GM13977 (cell line): Measurements from ENCODE around the gene ZNF888.

Source experiments
- DNase-seq: peaks from one replicate; pipeline ENCODE4 v3.0.0; 2012; ENCODE audit warnings: low spot score
- in situ Hi-C: fragments of 300-500 bp; cut with MboI; formaldehyde crosslinking; loops from one replicate; pipeline ENCODE4 v1.12.0; 2022; ENCODE audit warnings: low sequenced_read_pairs, low pct_unique_long_range_greater_than_20kb, mixed read lengths, inconsistent platforms; ENCODE audit not compliant: unreplicated experiment
- TF ChIP-seq, protein P1 (sequence below): IDR thresholded peaks from 2 replicates; pipeline ENCODE4 v1.5.1; 2012; ENCODE audit warnings: mild to moderate bottlenecking, control low read depth; ENCODE audit not compliant: insufficient read depth; ENCODE audit errors: extremely low read depth, missing control alignments

ZNF888 gene

DNA sequence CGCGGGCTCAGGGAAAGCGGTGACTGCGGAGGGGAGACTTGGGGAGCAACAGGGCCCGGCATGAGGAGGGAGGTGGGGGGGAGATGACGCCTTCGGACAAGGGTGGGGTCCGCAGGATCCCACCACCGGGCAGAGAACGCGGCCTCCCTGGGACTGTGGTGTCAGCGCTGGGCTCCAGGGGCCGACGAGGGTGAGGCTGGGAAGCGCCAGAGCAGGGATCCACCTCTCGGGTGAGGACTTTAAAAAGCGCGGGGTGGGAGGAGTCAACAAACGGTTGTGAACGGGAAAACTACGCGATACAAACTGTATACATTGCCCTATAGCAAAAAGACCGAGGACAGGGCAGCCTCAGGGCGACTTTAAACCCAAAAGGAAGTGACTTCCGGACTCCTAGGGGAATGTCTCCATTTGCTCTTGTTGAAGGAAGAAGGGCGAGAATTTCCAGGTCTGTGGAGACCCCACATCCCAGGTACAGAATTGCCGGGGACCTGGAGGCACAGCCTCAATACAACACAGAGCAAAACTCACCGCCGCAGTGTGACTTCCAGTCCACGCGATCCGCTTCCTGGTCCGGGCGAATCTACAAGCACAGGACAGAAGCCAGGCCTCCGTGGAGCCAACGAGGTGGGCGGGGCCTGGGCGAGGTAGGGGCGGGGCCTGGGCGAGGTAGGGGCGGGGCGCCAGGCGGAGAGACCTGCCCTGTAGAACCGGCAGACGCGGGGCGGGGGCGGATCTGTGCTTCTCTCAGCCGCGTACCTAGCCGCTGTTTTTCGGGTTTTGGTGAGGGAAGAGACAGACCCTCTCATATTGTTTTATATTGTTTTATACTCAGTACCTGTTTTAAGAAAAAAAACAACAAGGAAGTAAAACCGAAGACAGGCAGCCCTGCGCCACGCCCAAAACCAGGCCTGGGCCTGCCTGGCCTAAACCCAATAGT is at the start of gene ZNF888:
Gene ZNF888, minus strand, starts transcription at position 588 of the 937 bp plus-strand sequence. CDS start 5,555 bp downstream, outside the sequence.
- DNase-seq: peak; percentile 90
- TF ChIP-seq, protein P1, sequence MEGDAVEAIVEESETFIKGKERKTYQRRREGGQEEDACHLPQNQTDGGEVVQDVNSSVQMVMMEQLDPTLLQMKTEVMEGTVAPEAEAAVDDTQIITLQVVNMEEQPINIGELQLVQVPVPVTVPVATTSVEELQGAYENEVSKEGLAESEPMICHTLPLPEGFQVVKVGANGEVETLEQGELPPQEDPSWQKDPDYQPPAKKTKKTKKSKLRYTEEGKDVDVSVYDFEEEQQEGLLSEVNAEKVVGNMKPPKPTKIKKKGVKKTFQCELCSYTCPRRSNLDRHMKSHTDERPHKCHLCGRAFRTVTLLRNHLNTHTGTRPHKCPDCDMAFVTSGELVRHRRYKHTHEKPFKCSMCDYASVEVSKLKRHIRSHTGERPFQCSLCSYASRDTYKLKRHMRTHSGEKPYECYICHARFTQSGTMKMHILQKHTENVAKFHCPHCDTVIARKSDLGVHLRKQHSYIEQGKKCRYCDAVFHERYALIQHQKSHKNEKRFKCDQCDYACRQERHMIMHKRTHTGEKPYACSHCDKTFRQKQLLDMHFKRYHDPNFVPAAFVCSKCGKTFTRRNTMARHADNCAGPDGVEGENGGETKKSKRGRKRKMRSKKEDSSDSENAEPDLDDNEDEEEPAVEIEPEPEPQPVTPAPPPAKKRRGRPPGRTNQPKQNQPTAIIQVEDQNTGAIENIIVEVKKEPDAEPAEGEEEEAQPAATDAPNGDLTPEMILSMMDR: no peak
- in situ Hi-C loops: no loop called here

DNA sequence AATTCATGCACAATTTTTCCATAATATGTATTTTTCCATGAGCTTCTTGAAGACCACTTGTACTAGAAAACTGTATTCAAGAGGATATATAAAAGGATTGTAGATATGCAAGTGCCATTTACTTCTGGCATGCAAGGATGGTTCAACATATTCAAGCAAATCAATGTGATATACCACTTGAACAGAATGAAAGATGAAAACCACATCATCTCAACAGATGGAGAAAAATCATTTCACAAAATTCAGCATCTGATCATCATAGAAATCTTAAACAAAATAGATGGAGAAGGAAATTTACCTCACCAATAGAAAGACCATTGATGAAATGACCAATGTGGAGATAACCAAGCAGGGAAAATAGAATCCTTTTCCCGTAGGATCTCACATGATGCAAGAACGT is 44.5 kb upstream of the ZNF888 start:
- DNase-seq: no peak
- in situ Hi-C loops: no loop called here
- TF ChIP-seq, protein P1: no peak

DNA sequence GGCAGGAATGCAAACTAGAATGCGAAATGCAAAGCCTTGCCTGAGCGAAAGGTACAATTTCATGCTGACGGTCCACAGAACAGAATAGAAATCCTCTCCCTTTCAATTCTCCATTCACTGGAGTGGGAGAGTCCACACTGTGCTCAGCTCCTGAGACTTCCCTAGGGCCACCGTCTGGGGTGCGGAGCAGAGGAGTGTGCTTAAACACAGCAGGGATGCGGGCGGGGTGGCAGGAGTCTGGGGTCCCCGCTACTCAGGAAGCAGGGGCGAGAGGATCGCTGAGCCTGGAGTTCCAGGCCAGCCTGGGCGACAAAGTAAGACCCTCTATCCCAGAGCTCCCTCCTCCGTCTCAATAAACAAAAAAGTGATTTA is 40.0 kb upstream of the ZNF888 start:
- in situ Hi-C loops: no loop called here
- DNase-seq: peak; percentile 17

DNA sequence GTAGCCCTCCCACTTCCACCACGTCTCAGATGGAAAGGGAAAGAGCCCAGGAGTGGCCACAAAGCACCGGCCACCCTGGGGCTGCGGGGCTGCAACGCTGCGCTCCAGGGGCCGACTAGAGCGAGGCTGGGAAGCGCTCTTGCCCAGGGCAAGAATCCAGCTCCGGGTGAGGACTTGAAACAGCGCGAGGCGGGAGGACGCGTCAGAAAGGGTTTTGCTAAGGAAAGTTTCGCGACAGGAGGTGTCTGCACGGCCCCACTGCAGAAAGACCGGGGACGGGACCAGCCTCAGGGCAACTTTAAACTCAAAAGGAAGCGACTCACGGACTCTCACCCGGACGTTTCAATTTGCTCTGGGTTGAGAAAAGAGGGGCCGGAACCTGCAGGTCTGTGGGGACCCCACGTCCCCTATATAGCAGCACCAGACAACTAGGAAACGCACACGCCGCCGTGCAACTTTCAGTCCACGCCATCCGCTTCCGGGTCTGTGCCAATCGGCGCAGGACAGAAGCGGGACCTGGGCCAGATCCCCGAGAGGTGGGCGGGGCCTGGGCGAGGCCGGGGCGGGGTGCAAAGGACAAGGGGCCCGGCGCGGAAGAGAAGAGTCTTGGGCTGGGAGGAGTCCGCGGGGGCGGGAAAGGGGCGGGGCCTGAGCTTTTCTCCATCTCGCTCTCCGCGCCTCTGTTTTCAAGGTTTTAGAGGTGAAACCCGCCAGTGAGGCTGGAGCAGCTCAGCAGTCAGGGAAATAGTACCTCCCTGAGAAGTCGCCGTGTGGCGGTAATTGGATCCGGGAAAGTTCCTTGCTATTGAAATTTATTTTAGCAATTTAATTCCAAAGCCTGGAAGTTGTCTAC is 39.4 kb upstream of the ZNF888 start, which contains the start of gene ZNF816:
Gene ZNF816, minus strand, starts transcription at position 488 of the 853 bp plus-strand sequence. CDS start 6,792 bp downstream, outside the sequence.
- in situ Hi-C loops: no loop called here
- peak; percentile 97 for DNase-seq
- TF ChIP-seq, protein P1: no peak

More for the DNA sequence above, 40.0 kb upstream of the ZNF888 start:
- TF ChIP-seq, protein P1: no peak

DNA sequence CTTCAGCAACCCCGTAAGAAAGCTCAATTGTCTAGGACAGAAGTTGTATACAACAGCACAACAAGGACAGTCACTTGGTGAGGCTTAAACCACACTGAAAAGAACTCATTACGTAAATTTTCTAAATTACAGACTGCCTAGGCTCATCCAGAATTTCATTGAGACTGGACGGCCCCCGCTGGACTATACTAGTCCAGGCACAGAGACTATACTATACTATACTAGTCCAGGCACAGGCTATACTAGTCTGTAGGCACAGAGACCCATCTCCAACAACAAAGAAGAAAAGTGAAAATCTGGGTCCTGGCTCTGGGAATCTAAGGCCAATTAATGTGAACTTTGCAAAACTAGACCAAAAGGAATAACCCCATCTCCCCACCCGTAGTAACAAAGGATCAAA is 38.8 kb upstream of the ZNF888 start:
- no peak for DNase-seq
- in situ Hi-C loops: no loop called here
- TF ChIP-seq, protein P1: no peak

DNA sequence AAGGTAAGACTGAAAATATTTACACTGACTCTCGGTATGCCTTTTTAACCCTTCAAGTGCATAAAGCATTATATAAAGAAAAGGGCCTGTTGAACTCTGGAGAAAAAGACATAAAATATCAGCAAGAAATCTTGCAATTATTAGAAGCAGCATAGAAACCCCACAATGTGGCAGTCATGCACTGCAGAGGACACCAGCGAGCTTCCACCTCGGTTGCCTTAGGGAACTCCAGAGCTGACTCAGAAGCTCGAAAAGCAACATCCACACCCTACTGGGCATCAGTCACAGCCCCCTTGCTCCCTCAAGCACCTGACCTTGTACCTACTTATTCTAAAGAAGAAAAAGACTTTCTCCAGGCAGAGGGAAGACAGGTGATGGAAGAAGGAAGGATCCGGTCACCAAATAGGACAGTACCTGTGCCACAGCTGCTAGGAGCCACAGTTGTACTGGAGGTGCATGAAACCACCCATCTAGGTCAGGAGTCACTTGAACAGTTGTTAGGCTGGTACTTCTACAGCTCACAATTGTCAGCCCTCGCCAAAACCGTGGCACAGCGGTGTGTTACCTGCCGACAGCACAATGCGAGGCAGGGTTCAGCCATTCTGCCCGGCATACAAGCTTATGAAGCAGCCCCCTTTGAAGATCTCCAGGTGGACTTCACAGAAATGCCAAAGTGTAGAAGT is 36.5 kb upstream of the ZNF888 start:
- DNase-seq: no peak
- TF ChIP-seq, protein P1: no peak
- in situ Hi-C loops: no loop called here
